KMS-11 (cell line): Measurements from ENCODE around the gene PYCARD.

ENCODE experiments used
- H2AFZ ChIP-seq: fragments of 200-600 bp; sonication (generic); 2 replicates; pipeline ENCODE4 v1.6.1; 2016; ENCODE audit warnings: antibody characterized with exemption, mixed run types, low read depth
- H3K27ac ChIP-seq: fragments of 200-600 bp; sonication (generic); 2 replicates; pipeline ENCODE4 v1.6.1; 2016; ENCODE audit warnings: mild to moderate bottlenecking, mixed run types
- H3K27me3 ChIP-seq: fragments of 200-600 bp; sonication (generic); 2 replicates; pipeline ENCODE4 v1.6.1; 2017; ENCODE audit warnings: mild to moderate bottlenecking, low read depth, mixed run types, moderate library complexity; ENCODE audit not compliant: insufficient read depth
- H3K36me3 ChIP-seq: fragments of 200-600 bp; sonication (generic); 2 replicates; pipeline ENCODE4 v1.6.1; 2017; ENCODE audit warnings: mild to moderate bottlenecking, mixed run types; ENCODE audit not compliant: insufficient read depth
- H3K4me1 ChIP-seq: fragments of 200-600 bp; sonication (generic); 2 replicates; pipeline ENCODE4 v1.6.1; 2016; ENCODE audit warnings: mild to moderate bottlenecking, low read depth, mixed run types; ENCODE audit not compliant: poor library complexity, severe bottlenecking
- H3K4me2 ChIP-seq: fragments of 200-600 bp; sonication (generic); 2 replicates; pipeline ENCODE4 v1.7.0; 2016; ENCODE audit warnings: mild to moderate bottlenecking, mixed run types
- H3K4me3 ChIP-seq: fragments of 200-600 bp; sonication (generic); IDR thresholded peaks from 2 replicates; pipeline ENCODE4 v1.6.1; 2017; ENCODE audit warnings: low read depth, low read length, mixed read lengths; ENCODE audit not compliant: insufficient read depth
- H3K79me2 ChIP-seq: fragments of 200-600 bp; sonication (generic); 2 replicates; pipeline ENCODE4 v1.6.1; 2016; ENCODE audit warnings: low read depth, mixed run types; ENCODE audit not compliant: insufficient read depth
- H3K9ac ChIP-seq: fragments of 200-600 bp; sonication (generic); 2 replicates; pipeline ENCODE4 v1.6.1; 2016; ENCODE audit warnings: mild to moderate bottlenecking, mixed run types
- H4K20me1 ChIP-seq: fragments of 200-600 bp; sonication (generic); 2 replicates; pipeline ENCODE4 v1.6.1; 2016; ENCODE audit warnings: mild to moderate bottlenecking, mixed run types; ENCODE audit not compliant: insufficient read depth
- CTCF ChIP-seq: fragments of 200-600 bp; sonication (generic); conservative IDR thresholded peaks from 2 replicates; pipeline ENCODE4 v1.6.1; 2017; ENCODE audit warnings: low read depth, mild to moderate bottlenecking, antibody characterized with exemption, low read length, moderate library complexity, mixed read lengths

The PYCARD gene

GRCh38 chr16:31190061-31190460, 12.5 kb downstream of the PYCARD start:
- Histone ChIP-seq H3K4me2 (no peak overlapping the region), H3K36me3 (peaks cover 62% of the 10 kb centered on the region), H3K9ac (no peak overlapping the region), H3K27me3 (no peaks in the 10 kb centered on the region), H3K79me2 (peaks cover 54% of the 10 kb centered on the region; the same call in 1 of the 2 replicates), H4K20me1 (peaks cover 18% of the 10 kb centered on the region; the same call in 1 of the 2 replicates), H3K4me1 (peaks cover 30% of the 10 kb centered on the region), H3K4me3 (no peak overlapping the region), H2AFZ (no peak overlapping the region), H3K27ac (no peak overlapping the region)
- no peak for TF ChIP-seq CTCF

GRCh38 chr16:31189412-31189778, 13.2 kb downstream of the PYCARD start:
- Histone ChIP-seq H3K4me3 (no peak overlapping the region), H2AFZ (no peak overlapping the region), H3K4me1 (peaks cover 36% of the 10 kb centered on the region), H3K9ac (no peak overlapping the region), H3K4me2 (no peak overlapping the region), H3K36me3 (peaks cover 63% of the 10 kb centered on the region), H4K20me1 (peaks cover 18% of the 10 kb centered on the region; the same call in 1 of the 2 replicates), H3K27me3 (no peaks in the 10 kb centered on the region), H3K27ac (no peak overlapping the region), H3K79me2 (peaks cover 61% of the 10 kb centered on the region)
- TF ChIP-seq CTCF: no peak

GRCh38 chr16:31188450-31189411, 13.8 kb downstream of the PYCARD start:
- H4K20me1 ChIP-seq: peaks cover 23% of the 10 kb centered on the region
- H3K79me2 ChIP-seq: peaks cover 68% of the 10 kb centered on the region

GRCh38 chr16:31187808-31188189, 14.8 kb downstream of the PYCARD start:
- H3K9ac ChIP-seq: no peak overlapping the region
- H3K36me3 ChIP-seq: peaks cover 70% of the 10 kb centered on the region
- no peak overlapping the region for H3K4me3 ChIP-seq
- peaks cover 52% of the 10 kb centered on the region for H3K4me1 ChIP-seq
- no peak for TF ChIP-seq CTCF
- H2AFZ ChIP-seq: no peak overlapping the region
- H4K20me1 ChIP-seq: peaks cover 32% of the 10 kb centered on the region
- H3K27me3 ChIP-seq: no peaks in the 10 kb centered on the region
- H3K4me2 ChIP-seq: no peak overlapping the region
- H3K79me2 ChIP-seq: peaks cover 77% of the 10 kb centered on the region
- H3K27ac ChIP-seq: no peak overlapping the region

More at GRCh38 chr16:31188450-31189411, 13.8 kb downstream of the PYCARD start:
- H3K9ac ChIP-seq: no peak overlapping the region
- peaks cover 65% of the 10 kb centered on the region for H3K36me3 ChIP-seq
- H3K27ac ChIP-seq: no peak overlapping the region
- no peak overlapping the region for H3K4me3 ChIP-seq
- H3K4me2 ChIP-seq: no peak overlapping the region
- H2AFZ ChIP-seq: no peak overlapping the region
- H3K4me1 ChIP-seq: peaks cover 42% of the 10 kb centered on the region
- no peak for TF ChIP-seq CTCF
- H3K27me3 ChIP-seq: no peaks in the 10 kb centered on the region
